Measurements from ENCODE around the gene UCKL1.

The UCKL1 gene

DNA sequence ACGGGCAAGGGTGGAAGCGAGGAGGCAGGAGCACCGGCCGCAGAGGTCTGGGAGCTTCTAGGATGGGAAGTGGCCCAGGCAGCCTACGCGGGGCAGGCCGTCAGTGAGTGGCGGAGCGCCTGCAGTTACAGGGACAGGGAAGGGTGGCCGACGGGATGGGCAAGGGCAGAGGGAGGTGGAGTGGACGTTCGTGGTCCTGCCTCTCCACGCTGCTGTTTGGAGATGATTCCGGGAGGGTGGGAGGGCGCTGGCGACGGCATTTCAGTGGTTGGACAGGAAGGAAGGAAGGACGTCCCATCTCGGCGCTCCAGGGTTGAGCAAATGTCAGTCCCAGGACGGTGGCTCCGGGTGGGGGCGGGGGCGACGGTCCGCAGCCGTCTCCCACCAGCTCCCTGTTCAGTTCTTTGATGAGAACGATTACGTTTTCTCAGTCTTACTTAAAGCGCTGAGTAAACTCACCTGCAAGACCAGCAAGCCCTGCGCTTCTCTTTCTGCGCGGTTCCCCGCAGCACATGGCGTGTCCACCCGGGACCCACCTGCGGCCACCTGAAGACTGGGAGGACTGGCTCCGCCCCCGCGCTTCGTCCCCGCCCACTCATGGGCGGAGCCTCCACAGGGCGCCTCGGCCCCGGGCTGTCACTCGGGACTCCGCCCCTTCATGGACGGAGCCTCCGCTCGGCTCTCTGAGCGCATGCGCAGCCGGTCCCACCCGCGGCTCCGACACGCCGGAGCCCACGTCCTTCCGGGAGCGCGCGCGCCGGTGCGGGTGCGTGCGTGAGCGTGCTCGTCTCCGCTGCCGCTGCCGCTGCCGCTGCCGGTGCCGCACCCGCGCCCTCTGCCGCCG is 61.6 kb downstream of the UCKL1 start, which contains the start of gene DNAJC5:
TSS of gene DNAJC5 (plus strand) at position 769 of the 844 bp plus-strand sequence. CDS start 33,220 bp downstream, outside the sequence.
- H3K9me3 ChIP-seq (ENCODE audit: control insufficient read depth, low read length) = no peaks in the 10 kb centered on the region
- peaks cover 36% of the 10 kb centered on the region for H3K4me1 ChIP-seq (ENCODE audit: control insufficient read depth, insufficient read depth, low read length)

GRCh38 chr20:63893999-63894357 is 62.2 kb downstream of the UCKL1 start:
- Histone ChIP-seq H3K27me3 (ENCODE audit: control insufficient read depth, insufficient read depth, low read length) (no peaks in the 10 kb centered on the region), H3K9me3 (ENCODE audit: control insufficient read depth, low read length) (no peaks in the 10 kb centered on the region), H3K4me1 (ENCODE audit: control insufficient read depth, insufficient read depth, low read length) (peaks cover 30% of the 10 kb centered on the region), H3K4me3 (ENCODE audit: low read length) (no peak overlapping the region), H3K9ac (ENCODE audit: low read length) (no peak overlapping the region), H3K36me3 (ENCODE audit: control insufficient read depth, insufficient read depth, low read length) (peaks cover 9% of the 10 kb centered on the region)

More for the DNA sequence above, 61.6 kb downstream of the UCKL1 start, which contains the start of gene DNAJC5:
- Histone ChIP-seq H3K36me3 (ENCODE audit: control insufficient read depth, insufficient read depth, low read length) (peaks cover 8% of the 10 kb centered on the region), H3K9ac (ENCODE audit: low read length) (peak within 1 kb of the TSS; percentile 74), H3K27me3 (ENCODE audit: control insufficient read depth, insufficient read depth, low read length) (no peaks in the 10 kb centered on the region), H3K4me3 (ENCODE audit: low read length) (peak within 1 kb of the TSS; percentile 56)

- peaks cover 18% of the 10 kb centered on the region for H3K4me1 ChIP-seq (ENCODE audit: control insufficient read depth, insufficient read depth, low read length)
- H3K27me3 ChIP-seq (ENCODE audit: control insufficient read depth, insufficient read depth, low read length) = no peaks in the 10 kb centered on the region
- H3K9me3 ChIP-seq (ENCODE audit: control insufficient read depth, low read length) = no peaks in the 10 kb centered on the region
- no peak overlapping the region for H3K4me3 ChIP-seq (ENCODE audit: low read length)
- peaks cover 9% of the 10 kb centered on the region for H3K36me3 ChIP-seq (ENCODE audit: control insufficient read depth, insufficient read depth, low read length)
- H3K9ac ChIP-seq (ENCODE audit: low read length) = no peak overlapping the region
Measured at GRCh38 chr20:63892402-63892801, 63.8 kb downstream of the UCKL1 start.

- H3K4me1 ChIP-seq (ENCODE audit: control insufficient read depth, insufficient read depth, low read length) = peaks cover 7% of the 10 kb centered on the region
- peaks cover 9% of the 10 kb centered on the region for H3K36me3 ChIP-seq (ENCODE audit: control insufficient read depth, insufficient read depth, low read length)
- H3K27me3 ChIP-seq (ENCODE audit: control insufficient read depth, insufficient read depth, low read length) = no peaks in the 10 kb centered on the region
- H3K9me3 ChIP-seq (ENCODE audit: control insufficient read depth, low read length) = no peaks in the 10 kb centered on the region
- no peak overlapping the region for H3K4me3 ChIP-seq (ENCODE audit: low read length)
- H3K9ac ChIP-seq (ENCODE audit: low read length) = no peak overlapping the region
Measured at GRCh38 chr20:63891061-63892002, 64.9 kb downstream of the UCKL1 start.

DNA sequence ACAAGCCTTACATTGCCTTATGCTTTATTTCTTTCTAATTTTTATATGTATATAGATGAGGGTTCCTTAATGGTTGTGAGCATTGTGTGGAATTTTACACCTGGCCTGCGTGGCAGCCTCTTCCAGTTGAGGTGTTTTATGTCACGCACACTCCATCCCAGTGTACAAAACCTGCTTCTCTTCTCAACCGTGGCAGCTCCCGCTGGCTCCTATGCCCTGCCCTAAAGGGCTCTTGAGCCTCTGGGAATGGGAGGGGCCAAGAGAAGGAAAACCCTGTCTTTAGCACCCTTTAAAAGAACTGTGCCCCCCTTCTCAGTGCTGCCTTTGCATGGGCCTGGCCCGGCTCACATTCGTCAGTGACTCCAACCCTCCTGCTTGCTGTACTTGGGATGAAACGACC is 65.6 kb downstream of the UCKL1 start:
- H3K4me1 ChIP-seq (ENCODE audit: control insufficient read depth, insufficient read depth, low read length) = peaks cover 8% of the 10 kb centered on the region
- no peaks in the 10 kb centered on the region for H3K27me3 ChIP-seq (ENCODE audit: control insufficient read depth, insufficient read depth, low read length)
- no peak overlapping the region for H3K4me3 ChIP-seq (ENCODE audit: low read length)
- H3K9me3 ChIP-seq (ENCODE audit: control insufficient read depth, low read length) = no peaks in the 10 kb centered on the region
- peaks cover 9% of the 10 kb centered on the region for H3K36me3 ChIP-seq (ENCODE audit: control insufficient read depth, insufficient read depth, low read length)
- no peak overlapping the region for H3K9ac ChIP-seq (ENCODE audit: low read length)

DNA sequence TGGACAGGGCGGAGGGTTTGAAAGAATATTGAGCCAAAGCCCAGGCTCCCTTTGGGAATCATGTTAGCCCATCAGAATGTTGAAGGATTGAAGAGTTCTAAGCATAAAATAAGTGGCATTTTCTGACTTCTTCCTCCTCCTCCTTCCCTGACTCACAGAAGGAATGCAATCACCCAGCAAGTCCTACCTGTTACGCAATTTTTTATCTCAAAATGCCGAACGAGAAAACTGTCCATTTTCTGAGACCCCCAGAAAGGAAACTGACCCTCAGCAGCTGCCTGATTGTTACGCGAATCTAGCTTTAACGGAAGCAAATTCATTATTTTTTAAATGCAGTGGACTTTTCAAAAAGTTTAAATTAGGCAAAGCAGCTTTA is 66.0 kb downstream of the UCKL1 start:
- Histone ChIP-seq H3K9ac (ENCODE audit: low read length) (no peak overlapping the region), H3K36me3 (ENCODE audit: control insufficient read depth, insufficient read depth, low read length) (peaks cover 9% of the 10 kb centered on the region), H3K9me3 (ENCODE audit: control insufficient read depth, low read length) (no peaks in the 10 kb centered on the region)

More for the DNA sequence above, 66.0 kb downstream of the UCKL1 start:
- no peaks in the 10 kb centered on the region for H3K27me3 ChIP-seq (ENCODE audit: control insufficient read depth, insufficient read depth, low read length)
- peaks cover 10% of the 10 kb centered on the region for H3K4me1 ChIP-seq (ENCODE audit: control insufficient read depth, insufficient read depth, low read length)
- no peak overlapping the region for H3K4me3 ChIP-seq (ENCODE audit: low read length)
